Activated CD4-positive, alpha-beta T cell treated with anti-CD3 and anti-CD28 coated beads, Interleukin-2, amount 50 U/mL, for 48 hours (primary cell): ENCODE measurements around the gene PLTP.

Experiments
- DNase-seq, 2 experiments: peaks; one replicate each; pipeline ENCODE4 v3.0.0-alpha.2; 2020

PLTP gene

DNA sequence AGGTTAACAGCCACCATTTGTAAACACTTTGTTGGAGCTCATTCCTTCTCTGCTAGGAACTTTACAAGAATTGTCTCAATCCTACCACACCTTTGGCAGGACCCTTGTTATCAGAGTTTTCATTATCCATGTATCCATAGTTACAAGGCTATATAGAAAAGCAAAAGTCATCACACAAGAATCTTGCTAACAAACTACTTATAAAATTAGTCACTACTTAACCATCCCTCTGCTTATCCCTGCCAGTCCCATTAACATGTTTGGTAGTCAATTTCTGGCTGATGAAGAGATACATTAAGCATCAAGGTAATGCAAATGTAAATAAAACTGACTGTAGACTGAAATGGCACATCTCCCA is 44.2 kb downstream of the PLTP start:
- DNase-seq = no peak

GRCh38 chr20:45867136-45867818 is 44.7 kb downstream of the PLTP start:
- no peak for DNase-seq

DNA sequence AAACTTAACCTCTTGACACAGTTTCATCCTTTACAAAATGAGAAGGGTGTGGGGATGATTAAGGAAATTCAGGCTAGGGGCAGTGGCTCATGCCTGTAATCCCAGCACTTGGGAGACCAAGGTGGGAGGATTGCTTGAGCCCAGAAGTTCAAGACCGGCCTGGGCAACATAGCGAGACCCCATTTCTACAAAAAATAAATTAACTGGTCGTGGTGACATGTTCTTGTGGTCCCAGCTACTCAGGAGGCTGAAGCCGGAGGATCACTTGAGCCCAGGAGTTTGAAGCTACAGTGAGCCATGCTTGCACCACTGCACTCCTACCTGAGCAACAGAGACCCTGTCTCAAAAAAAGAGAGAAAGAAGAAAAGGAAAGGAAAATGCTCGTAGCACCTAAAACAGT is 45.5 kb downstream of the PLTP start:
- DNase-seq = no peak

GRCh38 chr20:45863543-45864470 is 48.1 kb downstream of the PLTP start:
- DNase-seq = no peak

- DNase-seq = no peak
Measured at GRCh38 chr20:45861221-45862075, 50.5 kb downstream of the PLTP start.

DNA sequence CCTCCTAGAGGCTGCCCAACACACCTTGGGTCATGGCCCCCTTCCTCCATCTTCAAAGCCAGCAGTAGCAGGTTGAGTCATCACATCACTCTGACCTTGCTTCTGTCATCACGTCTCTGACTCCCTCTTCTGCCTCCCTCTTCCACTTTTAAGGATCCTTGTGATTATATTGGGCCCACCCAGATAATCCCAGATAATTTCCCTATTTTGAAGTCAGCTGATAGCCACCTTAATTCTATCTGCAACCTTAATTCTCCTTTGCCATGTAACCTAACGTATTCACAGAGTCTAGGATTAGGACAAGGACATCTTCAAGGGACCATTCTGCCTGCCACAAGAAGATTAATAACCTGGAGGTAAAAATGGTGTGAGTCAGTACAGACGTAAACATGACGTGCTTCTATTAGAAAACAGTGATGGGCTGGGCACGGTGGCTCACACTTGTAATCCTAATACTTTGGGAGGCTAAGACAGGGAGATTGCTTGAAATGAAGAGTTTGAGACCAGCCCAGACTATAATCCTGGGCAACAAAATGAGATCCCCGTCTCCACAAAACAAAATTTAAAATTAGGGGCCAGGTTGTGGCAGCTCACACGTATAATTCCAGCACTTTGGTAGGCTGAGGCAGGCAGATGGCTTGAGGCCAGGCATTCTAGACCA is 51.3 kb downstream of the PLTP start:
- no peak for DNase-seq

- DNase-seq = no peak
Measured at GRCh38 chr20:45859916-45860315, 52.0 kb downstream of the PLTP start.

- DNase-seq = peak; percentile 54 to 60
Measured at GRCh38 chr20:45857882-45858216, 54.1 kb downstream of the PLTP start.

GRCh38 chr20:45857114-45857881 is 54.7 kb downstream of the PLTP start, which contains the start of the genes ACOT8 and ZSWIM3:
Gene ACOT8, minus strand, starts transcription at chr20:45857392. Its CDS starts 77 bp downstream, at chr20:45857315.
Gene ZSWIM3, plus strand, starts transcription at chr20:45857614. Its CDS starts 212 bp downstream, at chr20:45857826.
- DNase-seq = peak; percentile 89 to 93

DNA sequence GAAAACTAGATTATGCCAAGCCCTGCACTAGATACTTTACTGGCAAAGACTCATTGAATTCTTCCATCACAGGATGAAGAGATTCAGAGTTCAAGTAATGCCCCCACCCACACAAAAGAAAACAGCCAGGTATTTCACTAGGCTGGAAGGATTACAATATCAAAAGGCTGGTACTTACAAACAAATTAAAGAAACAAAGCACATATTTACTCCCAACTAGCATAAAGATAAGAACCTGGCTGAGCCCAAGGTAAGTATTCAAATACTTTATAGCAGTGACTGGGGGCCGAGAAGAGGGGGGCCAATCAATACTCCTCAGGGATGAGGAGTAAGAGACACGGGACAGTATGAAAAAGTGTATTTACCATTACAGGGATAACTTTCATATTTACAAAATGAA is 58.5 kb downstream of the PLTP start:
- no peak for DNase-seq

DNA sequence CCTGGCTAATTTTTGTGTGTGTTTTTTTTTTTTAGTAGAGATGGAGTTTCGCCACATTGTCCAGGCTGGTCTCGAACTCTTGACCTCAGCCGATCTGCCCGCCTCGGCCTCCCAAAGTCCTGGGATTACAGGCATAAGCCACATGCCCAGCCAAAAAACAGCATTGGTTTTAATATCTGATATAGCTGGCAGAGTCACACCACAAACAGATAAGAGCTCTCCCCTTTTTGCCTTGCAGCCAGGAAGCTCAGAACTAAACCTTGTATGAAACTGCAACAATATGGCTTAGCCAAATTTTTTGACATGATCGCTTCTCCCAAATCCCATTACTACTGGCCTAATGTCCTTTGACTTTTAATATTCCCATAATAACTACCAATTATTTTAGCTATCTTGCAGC is 59.6 kb downstream of the PLTP start:
- no peak for DNase-seq

GRCh38 chr20:45851501-45851900 is 60.5 kb downstream of the PLTP start:
- no peak for DNase-seq

GRCh38 chr20:45850926-45851325 is 61.0 kb downstream of the PLTP start:
- DNase-seq = no peak

DNA sequence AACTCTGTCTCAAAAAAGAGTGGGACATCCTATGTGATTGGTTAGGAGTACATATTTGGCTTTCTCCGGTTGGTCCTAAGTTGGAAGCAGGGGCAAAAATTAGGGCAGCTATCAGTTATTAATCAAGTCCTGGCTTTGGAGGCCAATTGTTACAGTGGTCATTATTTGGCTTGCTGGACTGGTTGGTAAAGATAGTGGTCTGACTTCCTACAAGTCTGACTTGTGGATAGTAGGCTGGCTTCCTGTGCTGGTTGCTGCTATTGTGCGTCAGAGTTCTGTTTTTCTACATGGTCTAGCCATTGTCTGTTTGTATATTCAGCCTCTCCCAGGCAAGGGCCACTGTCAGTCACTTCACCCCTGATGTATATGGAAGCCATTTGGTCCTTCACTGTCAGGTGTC is 61.7 kb downstream of the PLTP start:
- no peak for DNase-seq

- no peak for DNase-seq
Measured at GRCh38 chr20:45848969-45849582, 62.9 kb downstream of the PLTP start.
